ENCODE measurements around the gene GMDS. TPM values are rescaled to one million over a fixed set of nuclear protein-coding genes. Genes with fewer than 3 reads are reported as not detected.

The GMDS gene
- total RNA-seq, 1 experiment from 2014 or later, result 10.0 TPM

GRCh38 chr6:1812487-1812886, 432.9 kb downstream of the GMDS start:
- no peak for DNase-seq (ENCODE audit: low read depth)

GRCh38 chr6:1812034-1812433, 433.4 kb downstream of the GMDS start:
- DNase-seq (ENCODE audit: low read depth), result no peak

GRCh38 chr6:1810880-1811279, 434.5 kb downstream of the GMDS start:
- no peak for DNase-seq (ENCODE audit: low read depth)

GRCh38 chr6:1809291-1809988, 436.0 kb downstream of the GMDS start:
- no peak for DNase-seq (ENCODE audit: low read depth)

GRCh38 chr6:1806935-1807334, 438.5 kb downstream of the GMDS start:
- no peak for DNase-seq (ENCODE audit: low read depth)

- no peak for DNase-seq (ENCODE audit: low read depth)
These were observed 442.7 kb downstream of the GMDS start for GRCh38 chr6:1802491-1803395.

- DNase-seq (ENCODE audit: low read depth), result no peak
These were observed 444.0 kb downstream of the GMDS start for GRCh38 chr6:1801401-1801800.

GRCh38 chr6:1800845-1801244, 444.6 kb downstream of the GMDS start:
- no peak for DNase-seq (ENCODE audit: low read depth)

GRCh38 chr6:1798965-1799325, 446.5 kb downstream of the GMDS start:
- DNase-seq (ENCODE audit: low read depth), result no peak

GRCh38 chr6:1798303-1798964, 447.0 kb downstream of the GMDS start:
- DNase-seq (ENCODE audit: low read depth), result no peak

GRCh38 chr6:1797801-1798200, 447.6 kb downstream of the GMDS start:
- DNase-seq (ENCODE audit: low read depth), result peak; percentile 18

GRCh38 chr6:1796706-1797529, 448.5 kb downstream of the GMDS start:
- no peak for DNase-seq (ENCODE audit: low read depth)

GRCh38 chr6:1795910-1796309, 449.5 kb downstream of the GMDS start:
- no peak for DNase-seq (ENCODE audit: low read depth)

GRCh38 chr6:1792989-1793388, 452.4 kb downstream of the GMDS start:
- peak; percentile 41 for DNase-seq (ENCODE audit: low read depth)

- no peak for DNase-seq (ENCODE audit: low read depth)
These were observed 454.7 kb downstream of the GMDS start for GRCh38 chr6:1790684-1791083.

GRCh38 chr6:1789092-1789491, 456.3 kb downstream of the GMDS start:
- peak; percentile 63 for DNase-seq (ENCODE audit: low read depth)

GRCh38 chr6:1787894-1788293, 457.5 kb downstream of the GMDS start:
- peak; percentile 85 for DNase-seq (ENCODE audit: low read depth)

- DNase-seq (ENCODE audit: low read depth), result peak; percentile 54
These were observed 458.7 kb downstream of the GMDS start for GRCh38 chr6:1786455-1787453.

- no peak for DNase-seq (ENCODE audit: low read depth)
These were observed 461.0 kb downstream of the GMDS start for GRCh38 chr6:1784422-1784884.

GRCh38 chr6:1781817-1782184, 463.6 kb downstream of the GMDS start:
- no peak for DNase-seq (ENCODE audit: low read depth)

Measured in HT1080 (cell line).